K562 (cell line): Measurements from ENCODE around the gene ERMARD. TPM values are rescaled to one million over a fixed set of nuclear protein-coding genes. Genes with fewer than 3 reads are reported as not detected.
A peak's percentile ranks its signal among the peaks of the same experiment; 100 is the strongest.

Experiments used
- BCOR ChIP-seq: fragments of 450-650 bp; IDR thresholded peaks from 2 replicates; pipeline ENCODE4 v1.6.1; 2016
- CHCHD3 ChIP-seq: fragments of 250-450 bp; sonication (Bioruptor Pico); IDR thresholded peaks from 2 replicates; pipeline ENCODE4 v2.1.2; 2022; ENCODE audit warnings: mild to moderate bottlenecking
- CHD1 ChIP-seq: fragments of 200-600 bp; sonication (generic); IDR thresholded peaks from one replicate; pipeline ENCODE4 v1.6.1; 2012; ENCODE audit warnings: mild to moderate bottlenecking, moderate library complexity, low read length, inconsistent platforms
- GATAD2B ChIP-seq: fragments of 450-650 bp; IDR thresholded peaks from 2 replicates; pipeline ENCODE4 v1.6.1; 2017; ENCODE audit warnings: mild to moderate bottlenecking, borderline replicate concordance
- ILK ChIP-seq: fragments of 450-650 bp; IDR thresholded peaks from 2 replicates; pipeline ENCODE4 v1.6.1; 2016; ENCODE audit warnings: missing genetic modification characterization, low read depth, mild to moderate bottlenecking, missing compliant biosample characterization, moderate library complexity, borderline replicate concordance
- KAT8 ChIP-seq: fragments of 450-650 bp; IDR thresholded peaks from 2 replicates; pipeline ENCODE4 v1.6.1; 2016; ENCODE audit warnings: low read depth, mild to moderate bottlenecking
- KDM1A ChIP-seq, 2 experiments: fragments of 450-650 bp; IDR thresholded peaks; 2 replicates each; pipeline ENCODE4 v1.6.1; 2016; ENCODE audit warnings: mild to moderate bottlenecking in 2 of 2
- KLF6 ChIP-seq: fragments of 250-450 bp; sonication (Bioruptor Pico); IDR thresholded peaks from 2 replicates; pipeline ENCODE4 v1.4.0; 2020; ENCODE audit warnings: mild to moderate bottlenecking, moderate library complexity, borderline replicate concordance
- MBD2 ChIP-seq: sonication (generic); IDR thresholded peaks from 2 replicates; pipeline ENCODE4 v1.6.1; 2016; ENCODE audit warnings: low read depth, borderline replicate concordance
- MIER1 ChIP-seq: fragments of 450-650 bp; IDR thresholded peaks from 2 replicates; pipeline ENCODE4 v1.6.1; 2016; ENCODE audit warnings: antibody characterized with exemption, mild to moderate bottlenecking, low read depth
- MYBL2 ChIP-seq, 2 experiments: fragments of 450-650 bp in 1 of 2; sonication (generic) in 1 of 2; formaldehyde crosslinking in 1 of 2; IDR thresholded peaks; 2 replicates each; pipeline versions ENCODE4 v1.6.1 to v1.8.1; 2017 to 2022; ENCODE audit warnings: borderline replicate concordance in 1 of 2, inconsistent platforms in 1 of 2, low read depth in 1 of 2, mild to moderate bottlenecking in 1 of 2, missing genetic modification reagents in 1 of 2, moderate library complexity in 1 of 2
- PHB2 ChIP-seq: fragments of 450-650 bp; IDR thresholded peaks from 2 replicates; pipeline ENCODE4 v1.6.1; 2017; ENCODE audit warnings: low read depth
- PHF20 ChIP-seq: fragments of 450-650 bp; IDR thresholded peaks from 2 replicates; pipeline ENCODE4 v1.6.1; 2018; ENCODE audit not compliant: partially characterized antibody
- POLR2AphosphoS5 ChIP-seq: IDR thresholded peaks from 2 replicates; pipeline ENCODE4 v1.6.1; 2011; ENCODE audit warnings: mild to moderate bottlenecking, low read depth, low read length, moderate library complexity; ENCODE audit not compliant: control insufficient read depth, insufficient read depth
- POLR2H ChIP-seq: IDR thresholded peaks from 2 replicates; pipeline ENCODE4 v1.6.1; 2016; ENCODE audit warnings: missing genetic modification characterization, low read depth, mild to moderate bottlenecking, control low read depth, missing compliant biosample characterization, moderate library complexity
- RBM22 ChIP-seq: fragments of 200-400 bp; formaldehyde crosslinking; IDR thresholded peaks from 2 replicates; pipeline ENCODE4 v1.6.1; 2018; ENCODE audit warnings: low read length, low read depth; ENCODE audit not compliant: poor library complexity, severe bottlenecking
- SMARCA4 ChIP-seq: fragments of 450-650 bp; IDR thresholded peaks from 2 replicates; pipeline ENCODE4 v1.6.1; 2016
- ZNF324 ChIP-seq: fragments of 250-450 bp; sonication (Bioruptor Pico); IDR thresholded peaks from 2 replicates; pipeline ENCODE4 v1.4.0; 2020; ENCODE audit warnings: mild to moderate bottlenecking
- ZNF583 ChIP-seq: fragments of 250-450 bp; sonication (Bioruptor Pico); IDR thresholded peaks from 2 replicates; pipeline ENCODE4 v1.4.0; 2020
- ZNF76 ChIP-seq: fragments of 250-450 bp; sonication (Bioruptor Pico); IDR thresholded peaks from 2 replicates; pipeline ENCODE4 v1.4.0; 2020; ENCODE audit warnings: mild to moderate bottlenecking, moderate library complexity, borderline replicate concordance
- polyA plus RNA-seq, 8 experiments: library from polyadenylated mRNA; depleted of rRNA in 4 of 8; stranded (reverse) in 5 of 8; unstranded in 3 of 8; fragments of >200 nt; fragmentation: Nextera tagmentation in 2 of 8; fragmentation: Illumina TruSeq in 1 of 8; extraction: Ambion mirVana in 2 of 8; extraction: Trizol in 1 of 8; gene quantifications; 2 replicates each; pipeline versions ENCODE4 v1.2.1 to v1.2.3, GENCODE V29; 2011 to 2014; ENCODE audit warnings: inconsistent platforms in 1 of 8, missing spikeins in 1 of 8
- total RNA-seq, 7 experiments: library from RNA; depleted of rRNA in 6 of 7; stranded (reverse); fragments of >200 nt in 6 of 7; fragmentation: Illumina TruSeq in 2 of 7; extraction: Trizol in 2 of 7; gene quantifications; 2 replicates each; pipeline versions ENCODE4 v1.2.1 to v1.2.3, GENCODE V29; 2011 to 2021; ENCODE audit warnings: low replicate concordance in 1 of 7
- TF ChIP-seq, protein P1 (sequence below): IDR thresholded peaks from 2 replicates; pipeline ENCODE4 v1.6.1; 2011; ENCODE audit warnings: borderline replicate concordance, low read depth, mild to moderate bottlenecking, moderate library complexity, low read length; ENCODE audit not compliant: insufficient read depth, poor library complexity, severe bottlenecking

ERMARD gene
- total and polyA plus RNA-seq, 9 of the 15 experiments (the other 6 are each of a cell fraction or from before 2014, with no cell fraction given), result 14.5 to 68.6 (median 27.7) TPM

GRCh38 chr6:169725125-169726048, 26.0 kb upstream of the ERMARD start (continued):
- TF ChIP-seq, protein P1, sequence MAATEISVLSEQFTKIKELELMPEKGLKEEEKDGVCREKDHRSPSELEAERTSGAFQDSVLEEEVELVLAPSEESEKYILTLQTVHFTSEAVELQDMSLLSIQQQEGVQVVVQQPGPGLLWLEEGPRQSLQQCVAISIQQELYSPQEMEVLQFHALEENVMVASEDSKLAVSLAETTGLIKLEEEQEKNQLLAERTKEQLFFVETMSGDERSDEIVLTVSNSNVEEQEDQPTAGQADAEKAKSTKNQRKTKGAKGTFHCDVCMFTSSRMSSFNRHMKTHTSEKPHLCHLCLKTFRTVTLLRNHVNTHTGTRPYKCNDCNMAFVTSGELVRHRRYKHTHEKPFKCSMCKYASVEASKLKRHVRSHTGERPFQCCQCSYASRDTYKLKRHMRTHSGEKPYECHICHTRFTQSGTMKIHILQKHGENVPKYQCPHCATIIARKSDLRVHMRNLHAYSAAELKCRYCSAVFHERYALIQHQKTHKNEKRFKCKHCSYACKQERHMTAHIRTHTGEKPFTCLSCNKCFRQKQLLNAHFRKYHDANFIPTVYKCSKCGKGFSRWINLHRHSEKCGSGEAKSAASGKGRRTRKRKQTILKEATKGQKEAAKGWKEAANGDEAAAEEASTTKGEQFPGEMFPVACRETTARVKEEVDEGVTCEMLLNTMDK, result no peak
- no peak for TF ChIP-seq CHCHD3 (CRISPR knock-in tag)
- no peak for TF ChIP-seq PHB2
- no peak for TF ChIP-seq GATAD2B
- TF ChIP-seq ZNF76 (CRISPR knock-in tag), result 0 out of 2 replicates have a peak, but pooled peaks have one; percentile 25
- TF ChIP-seq ILK, result no peak
- no peak for TF ChIP-seq ZNF583 (CRISPR knock-in tag)
- TF ChIP-seq KAT8, result no peak
- peak; percentile 55; the same call in 1 of the 2 replicates for TF ChIP-seq MIER1
- TF ChIP-seq KDM1A (IDR thresholded peaks at IDR 0.05), result peak; percentile 67 to 72; a peak in 3 of 4 replicates
- no peak for TF ChIP-seq CHD1
- peak; percentile 21; the same call in 1 of the 2 replicates for TF ChIP-seq POLR2AphosphoS5
- TF ChIP-seq MYBL2 (IDR thresholded peaks at IDR 0.05; ENCODE audit: low read depth), result no peak
- TF ChIP-seq MYBL2 (CRISPR knock-in tag; IDR thresholded peaks at IDR 0.05; ENCODE audit: borderline replicate concordance), result 0 out of 2 replicates have a peak, but pooled peaks have one; percentile 6
- no peak for TF ChIP-seq RBM22
- no peak for TF ChIP-seq ZNF324
- no peak for TF ChIP-seq PHF20
- peak; percentile 35; the same call in 1 of the 2 replicates for TF ChIP-seq MBD2
- no peak for TF ChIP-seq KLF6 (CRISPR knock-in tag)
- no peak; the same call in 1 of the 2 replicates for TF ChIP-seq POLR2H (tag)
- TF ChIP-seq BCOR, result peak; percentile 75
- peak; percentile 81 for TF ChIP-seq SMARCA4
